MM.1S (cell line): Measurements from ENCODE around the gene UBE2D2.

Source experiments
- DNase-seq: peaks from one replicate; pipeline ENCODE4 v3.0.0-alpha.2; 2015
- H2AFZ ChIP-seq: fragments of 300-600 bp; sonication (generic); 2 replicates; pipeline ENCODE4 v1.6.0; 2016; ENCODE audit warnings: antibody characterized with exemption, low read length
- H3F3A ChIP-seq: fragments of 300-600 bp; sonication (generic); 2 replicates; pipeline ENCODE4 v1.6.1; 2016; ENCODE audit warnings: mild to moderate bottlenecking, antibody characterized with exemption, low read length, moderate library complexity, mixed read lengths; ENCODE audit not compliant: insufficient read depth
- H3K27ac ChIP-seq: fragments of 300-600 bp; sonication (generic); 2 replicates; pipeline ENCODE4 v1.5.1; 2016; ENCODE audit warnings: mild to moderate bottlenecking, low read length
- H3K27me3 ChIP-seq: fragments of 300-600 bp; sonication (generic); replicated peaks from 2 replicates; pipeline ENCODE4 v1.6.0; 2016; ENCODE audit warnings: low read length; ENCODE audit not compliant: insufficient read depth
- H3K36me3 ChIP-seq: fragments of 300-600 bp; sonication (generic); replicated peaks from 2 replicates; pipeline ENCODE4 v1.6.1; 2016; ENCODE audit warnings: mild to moderate bottlenecking, low read length, mixed read lengths; ENCODE audit not compliant: insufficient read depth
- H3K4me1 ChIP-seq: fragments of 300-600 bp; sonication (generic); 2 replicates; pipeline ENCODE4 v1.6.1; 2016; ENCODE audit warnings: low read length, mixed read lengths
- H3K4me2 ChIP-seq: fragments of 300-600 bp; sonication (generic); 2 replicates; pipeline ENCODE4 v1.6.0; 2016; ENCODE audit warnings: low read depth, low read length
- H3K4me3 ChIP-seq: fragments of 300-600 bp; sonication (generic); 2 replicates; pipeline ENCODE4 v1.5.1; 2016; ENCODE audit warnings: low read length, mixed read lengths
- H3K79me2 ChIP-seq: fragments of 300-600 bp; sonication (generic); 2 replicates; pipeline ENCODE4 v1.6.1; 2016; ENCODE audit warnings: mixed run types, low read length, mixed read lengths
- H3K9ac ChIP-seq: fragments of 300-600 bp; sonication (generic); 2 replicates; pipeline ENCODE4 v1.6.1; 2016; ENCODE audit warnings: low read length, mixed read lengths
- H3K9me2 ChIP-seq: fragments of 300-600 bp; sonication (generic); replicated peaks from 2 replicates; pipeline ENCODE4 v1.6.1; 2016; ENCODE audit warnings: mild to moderate bottlenecking, low read length, mixed read lengths; ENCODE audit not compliant: insufficient read depth
- H3K9me3 ChIP-seq: fragments of 300-600 bp; sonication (generic); replicated peaks from 2 replicates; pipeline ENCODE4 v1.6.1; 2016; ENCODE audit warnings: mild to moderate bottlenecking, low read length, mixed read lengths; ENCODE audit not compliant: insufficient read depth
- H4K20me1 ChIP-seq: fragments of 300-600 bp; sonication (generic); 2 replicates; pipeline ENCODE4 v1.6.1; 2016; ENCODE audit warnings: mild to moderate bottlenecking, low read length, moderate library complexity, mixed read lengths; ENCODE audit not compliant: insufficient read depth
- EZH2 ChIP-seq: fragments of 300-600 bp; sonication (generic); optimal IDR thresholded peaks from 2 replicates; pipeline ENCODE3; 2017; ENCODE audit warnings: low read depth, mild to moderate bottlenecking, antibody characterized with exemption, low read length, mixed read lengths
- EZH2phosphoT487 ChIP-seq: fragments of 300-600 bp; sonication (generic); IDR thresholded peaks from 2 replicates; pipeline ENCODE4 v1.6.1; 2018; ENCODE audit warnings: antibody characterized with exemption, low read length
- TF ChIP-seq, protein P1 (sequence below): fragments of 300-600 bp; sonication (generic); IDR thresholded peaks from 2 replicates; pipeline ENCODE4 v1.5.1; 2016; ENCODE audit warnings: antibody characterized with exemption, low read length, mixed read lengths

UBE2D2 gene

DNA sequence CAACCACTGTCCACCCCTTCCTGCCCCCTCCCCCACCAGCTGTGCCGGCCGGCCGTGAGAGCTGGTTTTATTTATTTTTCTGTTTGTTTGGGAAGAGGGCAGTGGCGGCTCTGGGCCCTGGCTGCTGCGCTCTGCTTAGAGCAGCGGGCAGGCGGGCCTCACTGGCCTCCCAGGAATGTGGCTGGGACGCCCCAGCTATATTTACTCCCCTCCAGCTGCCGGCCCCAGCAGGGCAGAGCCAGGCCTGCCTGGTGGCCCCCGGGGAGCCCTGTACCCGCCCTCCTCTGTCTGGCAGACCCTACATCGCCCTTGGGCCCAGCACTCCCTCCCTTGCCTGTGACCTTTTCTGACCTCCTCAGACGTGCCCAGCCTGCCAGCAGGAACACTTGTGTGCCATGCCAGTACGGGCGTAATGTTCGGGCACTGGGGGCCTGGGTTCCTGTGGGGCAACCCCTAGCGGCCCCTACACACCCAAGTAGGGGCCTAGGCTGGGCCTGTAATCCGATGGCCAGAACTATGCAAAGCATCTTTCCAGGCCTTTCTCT is 94.7 kb downstream of the UBE2D2 start:
- Histone ChIP-seq H3K9me2 (no peaks in the 10 kb centered on the region), H3F3A (peaks cover 9% of the 10 kb centered on the region; the same call in 1 of the 2 replicates), H3K9me3 (no peaks in the 10 kb centered on the region), H3K4me3 (no peak overlapping the region), H3K27me3 (no peaks in the 10 kb centered on the region), H2AFZ (no peak overlapping the region), H3K4me1 (peaks cover 33% of the 10 kb centered on the region), H3K79me2 (peaks cover 99% of the 10 kb centered on the region), H3K27ac (no peak overlapping the region), H3K36me3 (no peaks in the 10 kb centered on the region), H3K9ac (no peak overlapping the region), H3K4me2 (no peak overlapping the region), H4K20me1 (peaks cover 43% of the 10 kb centered on the region; the same call in 1 of the 2 replicates)
- no peak for TF ChIP-seq EZH2phosphoT487
- TF ChIP-seq EZH2, result no peak
- TF ChIP-seq, protein P1, sequence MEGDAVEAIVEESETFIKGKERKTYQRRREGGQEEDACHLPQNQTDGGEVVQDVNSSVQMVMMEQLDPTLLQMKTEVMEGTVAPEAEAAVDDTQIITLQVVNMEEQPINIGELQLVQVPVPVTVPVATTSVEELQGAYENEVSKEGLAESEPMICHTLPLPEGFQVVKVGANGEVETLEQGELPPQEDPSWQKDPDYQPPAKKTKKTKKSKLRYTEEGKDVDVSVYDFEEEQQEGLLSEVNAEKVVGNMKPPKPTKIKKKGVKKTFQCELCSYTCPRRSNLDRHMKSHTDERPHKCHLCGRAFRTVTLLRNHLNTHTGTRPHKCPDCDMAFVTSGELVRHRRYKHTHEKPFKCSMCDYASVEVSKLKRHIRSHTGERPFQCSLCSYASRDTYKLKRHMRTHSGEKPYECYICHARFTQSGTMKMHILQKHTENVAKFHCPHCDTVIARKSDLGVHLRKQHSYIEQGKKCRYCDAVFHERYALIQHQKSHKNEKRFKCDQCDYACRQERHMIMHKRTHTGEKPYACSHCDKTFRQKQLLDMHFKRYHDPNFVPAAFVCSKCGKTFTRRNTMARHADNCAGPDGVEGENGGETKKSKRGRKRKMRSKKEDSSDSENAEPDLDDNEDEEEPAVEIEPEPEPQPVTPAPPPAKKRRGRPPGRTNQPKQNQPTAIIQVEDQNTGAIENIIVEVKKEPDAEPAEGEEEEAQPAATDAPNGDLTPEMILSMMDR, result no peak
- no peak for DNase-seq

DNA sequence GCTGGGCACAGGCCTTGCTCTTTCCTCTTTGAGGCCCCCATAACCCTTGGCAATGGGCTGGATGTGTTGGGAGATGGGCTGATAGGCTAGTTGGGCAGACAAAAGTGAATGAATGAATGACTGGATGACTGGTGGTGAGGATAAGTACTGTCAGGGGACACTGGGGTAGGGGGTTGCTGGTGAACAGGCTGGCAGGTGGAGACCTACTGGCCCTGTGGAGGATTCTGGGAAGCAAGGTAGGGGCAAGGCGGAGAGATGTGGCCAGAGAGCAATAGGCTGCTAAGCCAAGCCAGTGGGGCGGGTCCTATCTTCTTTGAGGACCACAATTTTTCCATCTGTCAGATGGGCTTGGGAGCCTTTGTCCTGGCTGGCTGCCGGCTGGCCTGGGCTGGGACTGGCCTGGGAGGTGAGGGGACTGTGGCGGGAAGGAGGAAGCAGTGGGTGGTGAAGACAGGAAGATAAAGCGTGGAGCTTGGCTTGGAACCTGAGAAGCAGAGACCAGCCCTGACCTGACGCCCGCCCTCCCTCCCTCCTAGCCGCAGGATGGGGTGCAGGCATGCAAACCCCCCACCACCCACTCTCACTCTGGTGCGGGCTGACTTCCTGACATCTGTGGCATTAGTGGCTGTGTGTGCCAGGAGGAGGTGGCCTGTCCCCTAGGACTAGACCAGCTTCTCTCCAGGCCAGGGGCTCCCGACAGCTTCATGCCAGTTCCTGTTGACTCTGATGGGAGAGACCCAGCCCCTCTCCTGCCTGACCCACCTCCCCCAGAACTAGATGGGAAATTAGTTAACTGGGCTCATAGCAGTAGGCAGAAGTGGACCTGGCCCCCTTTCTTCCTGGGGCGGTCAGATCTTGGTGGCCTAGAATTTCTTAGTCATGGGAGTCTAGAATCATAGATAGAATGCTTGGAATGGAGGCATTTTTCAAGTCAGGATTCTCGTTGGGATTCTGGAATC is 96.5 kb downstream of the UBE2D2 start:
- no peak for DNase-seq

DNA sequence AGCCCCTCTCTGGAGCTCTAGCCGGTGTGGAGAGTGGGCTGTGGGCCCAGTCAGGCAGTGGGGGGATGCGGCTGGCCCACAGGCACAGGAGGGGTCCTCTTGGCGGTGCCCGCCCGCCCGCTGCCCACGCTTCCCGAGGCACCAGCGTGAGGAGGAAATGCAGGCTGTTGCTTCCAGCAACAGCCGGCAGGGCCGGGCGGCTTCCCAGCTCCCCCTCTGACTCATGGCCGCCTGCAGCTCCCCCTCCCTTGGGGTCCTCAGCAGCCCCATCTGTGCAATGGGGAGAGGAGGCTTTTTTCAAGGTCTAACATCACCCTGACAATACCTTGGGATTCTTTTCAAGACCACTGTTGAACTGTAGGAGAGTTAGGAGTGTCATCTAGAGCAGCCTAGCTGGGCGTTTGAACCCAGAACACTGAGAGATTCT is 97.4 kb downstream of the UBE2D2 start:
- no peak overlapping the region for H3K4me2 ChIP-seq
- H3K4me1 ChIP-seq, result peaks cover 10% of the 10 kb centered on the region
- no peaks in the 10 kb centered on the region for H3K27me3 ChIP-seq
- DNase-seq, result no peak
- no peak overlapping the region for H2AFZ ChIP-seq
- H3K9me3 ChIP-seq, result no peaks in the 10 kb centered on the region
- H3K36me3 ChIP-seq, result no peaks in the 10 kb centered on the region
- H3K9me2 ChIP-seq, result no peaks in the 10 kb centered on the region
- H3K4me3 ChIP-seq, result no peak overlapping the region
- peaks cover 99% of the 10 kb centered on the region for H3K79me2 ChIP-seq
- TF ChIP-seq, protein P1, result no peak
- no peaks in the 10 kb centered on the region for H3F3A ChIP-seq
- no peak overlapping the region for H3K9ac ChIP-seq
- H3K27ac ChIP-seq, result no peak overlapping the region
- H4K20me1 ChIP-seq, result peaks cover 25% of the 10 kb centered on the region; the same call in 1 of the 2 replicates

More for the DNA sequence above, 96.5 kb downstream of the UBE2D2 start:
- peaks cover 99% of the 10 kb centered on the region for H3K79me2 ChIP-seq
- H3K4me1 ChIP-seq, result peaks cover 19% of the 10 kb centered on the region
- H3K36me3 ChIP-seq, result no peaks in the 10 kb centered on the region
- H3K9me2 ChIP-seq, result no peaks in the 10 kb centered on the region
- no peak overlapping the region for H3K27ac ChIP-seq
- TF ChIP-seq EZH2phosphoT487, result no peak
- TF ChIP-seq EZH2, result no peak
- TF ChIP-seq, protein P1, result no peak
- H3K9ac ChIP-seq, result no peak overlapping the region
- no peaks in the 10 kb centered on the region for H3F3A ChIP-seq
- no peak overlapping the region for H3K4me3 ChIP-seq
- no peaks in the 10 kb centered on the region for H3K9me3 ChIP-seq
- no peaks in the 10 kb centered on the region for H3K27me3 ChIP-seq
- H3K4me2 ChIP-seq, result no peak overlapping the region
- no peak overlapping the region for H2AFZ ChIP-seq
- H4K20me1 ChIP-seq, result peaks cover 33% of the 10 kb centered on the region; the same call in 1 of the 2 replicates
